Measurements from ENCODE around the gene CLDN3.

- TF ChIP-seq CTCF (IDR thresholded peaks at IDR 0.05 in 8 of 11, conservative IDR thresholded peaks at IDR 0.05 in 3 of 11) (no peak), POLR2AphosphoS5 (IDR thresholded peaks at IDR 0.05) (no peak), POLR2A (IDR thresholded peaks at IDR 0.05) (no peak)
Measured at GRCh38 chr7:73815436-73815835, 45.4 kb upstream of the CLDN3 start.

Measured in spleen (tissue), 7 donors.